Colonic mucosa (tissue), 4 donors: ENCODE data around the gene HDAC1. TPM values are rescaled to one million over a fixed set of nuclear protein-coding genes. Genes with fewer than 3 reads are reported as not detected.

Experiments used
- DNase-seq: peaks from one replicate; pipeline ENCODE4 v3.0.0-alpha.2; 2020
- H3K27ac ChIP-seq: fragments of 200-600 bp; one replicate; pipeline ENCODE4 v1.8.0; 2021
- H3K27me3 ChIP-seq: fragments of 200-600 bp; one replicate; pipeline ENCODE4 v1.8.0; 2021
- H3K36me3 ChIP-seq: fragments of 200-600 bp; one replicate; pipeline ENCODE4 v1.8.0; 2021
- H3K4me1 ChIP-seq: fragments of 200-600 bp; one replicate; pipeline ENCODE4 v1.8.0; 2021; ENCODE audit warnings: mild to moderate bottlenecking
- H3K4me3 ChIP-seq: fragments of 200-600 bp; one replicate; pipeline ENCODE4 v1.8.0; 2021
- H3K9ac ChIP-seq, 2 donors: one replicate each; pipeline ENCODE4 v1.7.0; 2013; ENCODE audit warnings: control low read depth in 2 of 2, low read depth in 2 of 2, low read length in 2 of 2
- H3K9me3 ChIP-seq: fragments of 200-600 bp; one replicate; pipeline ENCODE4 v1.8.0; 2021
- intact Hi-C: fragments of 100-400 bp; cut with DNase I; formaldehyde crosslinking; loops from one replicate; pipeline ENCODE4 v1.14.1; 2022
- total RNA-seq, 2 donors: library from RNA; stranded (reverse); fragmentation: NEBNext Ultra II Directional in 1 of 2; extraction: Animal tissue kit (Norgen Biotek cat#: 25700) in 1 of 2; gene quantifications; one replicate each; pipeline ENCODE4 v1.2.1, GENCODE V29; 2021
- TF ChIP-seq, protein P1 (sequence below): fragments of 200-600 bp; IDR thresholded peaks from one replicate; pipeline ENCODE4 v1.8.0; 2022; ENCODE audit warnings: antibody characterized with exemption, mild to moderate bottlenecking
- donor health status: healthy.
- donor health status: DM: no; HTN: no; CAD: no.
- donor health status: DM: no; HTN: no; CAD: no.

HDAC1 gene
- total RNA-seq, 2 donors from 2014 or later = 226 to 291 TPM

DNA sequence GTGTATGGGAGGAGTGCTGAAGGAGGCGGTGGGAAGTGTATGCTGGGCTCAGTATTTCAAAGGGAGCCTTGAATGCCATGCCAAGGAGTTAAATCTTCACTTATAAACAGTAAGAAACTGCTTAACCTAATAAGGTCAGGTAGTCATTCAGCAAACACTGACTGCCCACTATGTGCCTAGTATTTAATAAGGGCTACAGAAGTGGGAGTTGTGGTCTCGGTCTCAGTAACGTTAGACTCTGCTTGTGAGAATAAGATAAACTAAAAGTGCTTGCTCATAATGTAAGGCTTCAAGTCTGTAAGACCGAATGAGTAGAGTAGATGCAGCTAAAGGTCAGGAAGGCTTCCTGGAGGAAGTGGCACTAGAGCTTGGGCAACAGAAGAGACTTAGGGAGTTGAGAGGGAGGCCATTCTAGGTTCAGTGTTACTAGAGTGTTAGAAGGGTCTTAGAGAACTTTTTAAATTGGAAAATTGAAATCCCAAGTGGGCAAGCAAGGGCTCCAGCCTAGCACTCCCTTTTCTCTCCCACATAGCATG lies 38.1 kb downstream of the HDAC1 start:
- H3K9me3 ChIP-seq = no peaks in the 10 kb centered on the region
- H3K4me3 ChIP-seq = no peak overlapping the region
- H3K9ac ChIP-seq = no peak overlapping the region
- peaks cover 13% of the 10 kb centered on the region for H3K4me1 ChIP-seq
- intact Hi-C loops = loop anchor here (10.0 kb wide), 1 partner anchor 85 kb away; the partner anchor contains the start of gene FAM167B
- H3K27ac ChIP-seq = no peak overlapping the region
- no peaks in the 10 kb centered on the region for H3K27me3 ChIP-seq
- DNase-seq = no peak
- H3K36me3 ChIP-seq = peaks cover 34% of the 10 kb centered on the region
- TF ChIP-seq, protein P1, sequence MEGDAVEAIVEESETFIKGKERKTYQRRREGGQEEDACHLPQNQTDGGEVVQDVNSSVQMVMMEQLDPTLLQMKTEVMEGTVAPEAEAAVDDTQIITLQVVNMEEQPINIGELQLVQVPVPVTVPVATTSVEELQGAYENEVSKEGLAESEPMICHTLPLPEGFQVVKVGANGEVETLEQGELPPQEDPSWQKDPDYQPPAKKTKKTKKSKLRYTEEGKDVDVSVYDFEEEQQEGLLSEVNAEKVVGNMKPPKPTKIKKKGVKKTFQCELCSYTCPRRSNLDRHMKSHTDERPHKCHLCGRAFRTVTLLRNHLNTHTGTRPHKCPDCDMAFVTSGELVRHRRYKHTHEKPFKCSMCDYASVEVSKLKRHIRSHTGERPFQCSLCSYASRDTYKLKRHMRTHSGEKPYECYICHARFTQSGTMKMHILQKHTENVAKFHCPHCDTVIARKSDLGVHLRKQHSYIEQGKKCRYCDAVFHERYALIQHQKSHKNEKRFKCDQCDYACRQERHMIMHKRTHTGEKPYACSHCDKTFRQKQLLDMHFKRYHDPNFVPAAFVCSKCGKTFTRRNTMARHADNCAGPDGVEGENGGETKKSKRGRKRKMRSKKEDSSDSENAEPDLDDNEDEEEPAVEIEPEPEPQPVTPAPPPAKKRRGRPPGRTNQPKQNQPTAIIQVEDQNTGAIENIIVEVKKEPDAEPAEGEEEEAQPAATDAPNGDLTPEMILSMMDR = no peak

DNA sequence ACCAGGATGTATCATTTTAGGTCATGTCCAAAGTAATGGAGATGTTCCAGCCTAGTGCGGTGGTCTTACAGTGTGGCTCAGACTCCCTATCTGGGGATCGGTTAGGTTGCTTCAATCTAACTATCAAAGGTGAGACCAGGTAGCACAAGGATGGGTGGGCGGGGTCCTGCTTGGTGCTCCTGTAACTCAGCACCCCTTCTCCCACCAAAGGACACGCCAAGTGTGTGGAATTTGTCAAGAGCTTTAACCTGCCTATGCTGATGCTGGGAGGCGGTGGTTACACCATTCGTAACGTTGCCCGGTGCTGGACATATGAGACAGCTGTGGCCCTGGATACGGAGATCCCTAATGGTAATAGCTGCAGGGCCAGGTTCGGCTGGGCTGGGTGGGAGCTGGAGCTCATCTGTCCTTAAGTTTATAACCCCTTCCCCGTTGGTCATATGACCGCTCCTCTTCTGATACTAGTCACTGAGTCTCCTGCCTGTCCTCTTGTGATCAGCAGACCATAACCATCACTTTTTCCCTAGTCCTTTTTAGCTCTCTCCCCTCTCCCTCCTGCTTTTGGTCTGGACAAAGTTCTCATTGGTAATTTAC lies 38.8 kb downstream of the HDAC1 start:
- H3K27me3 ChIP-seq = no peaks in the 10 kb centered on the region
- H3K36me3 ChIP-seq = peaks cover 34% of the 10 kb centered on the region
- TF ChIP-seq, protein P1 = no peak
- intact Hi-C loops = loop anchor here (10.0 kb wide), 1 partner anchor 86 kb away; the partner anchor contains the start of gene FAM167B
- H3K27ac ChIP-seq = no peak overlapping the region
- no peak overlapping the region for H3K9ac ChIP-seq
- H3K4me1 ChIP-seq = peaks cover 13% of the 10 kb centered on the region
- H3K4me3 ChIP-seq = no peak overlapping the region
- no peaks in the 10 kb centered on the region for H3K9me3 ChIP-seq
- DNase-seq = no peak

DNA sequence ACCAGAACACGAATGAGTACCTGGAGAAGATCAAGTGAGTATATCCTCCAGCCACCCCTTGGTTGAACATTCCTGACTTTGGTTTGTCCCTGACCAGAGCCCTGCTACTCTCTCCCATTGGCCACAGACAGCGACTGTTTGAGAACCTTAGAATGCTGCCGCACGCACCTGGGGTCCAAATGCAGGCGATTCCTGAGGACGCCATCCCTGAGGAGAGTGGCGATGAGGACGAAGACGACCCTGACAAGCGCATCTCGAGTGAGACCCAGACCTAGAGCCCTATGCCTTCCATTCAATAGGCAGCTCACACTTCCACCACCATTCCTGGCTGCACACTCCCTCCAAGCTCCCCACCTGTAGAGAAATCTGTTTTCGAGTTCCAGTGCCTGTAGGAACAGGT lies 39.7 kb downstream of the HDAC1 start:
- no peak overlapping the region for H3K27ac ChIP-seq
- H3K4me3 ChIP-seq = no peak overlapping the region
- no peak overlapping the region for H3K9ac ChIP-seq
- no peaks in the 10 kb centered on the region for H3K27me3 ChIP-seq
- no peak for DNase-seq
- intact Hi-C loops = loop anchor here (10.0 kb wide), 1 partner anchor 87 kb away; the partner anchor contains the start of gene FAM167B
- H3K4me1 ChIP-seq = peaks cover 17% of the 10 kb centered on the region
- TF ChIP-seq, protein P1 = no peak
- H3K9me3 ChIP-seq = no peaks in the 10 kb centered on the region
- peaks cover 27% of the 10 kb centered on the region for H3K36me3 ChIP-seq

DNA sequence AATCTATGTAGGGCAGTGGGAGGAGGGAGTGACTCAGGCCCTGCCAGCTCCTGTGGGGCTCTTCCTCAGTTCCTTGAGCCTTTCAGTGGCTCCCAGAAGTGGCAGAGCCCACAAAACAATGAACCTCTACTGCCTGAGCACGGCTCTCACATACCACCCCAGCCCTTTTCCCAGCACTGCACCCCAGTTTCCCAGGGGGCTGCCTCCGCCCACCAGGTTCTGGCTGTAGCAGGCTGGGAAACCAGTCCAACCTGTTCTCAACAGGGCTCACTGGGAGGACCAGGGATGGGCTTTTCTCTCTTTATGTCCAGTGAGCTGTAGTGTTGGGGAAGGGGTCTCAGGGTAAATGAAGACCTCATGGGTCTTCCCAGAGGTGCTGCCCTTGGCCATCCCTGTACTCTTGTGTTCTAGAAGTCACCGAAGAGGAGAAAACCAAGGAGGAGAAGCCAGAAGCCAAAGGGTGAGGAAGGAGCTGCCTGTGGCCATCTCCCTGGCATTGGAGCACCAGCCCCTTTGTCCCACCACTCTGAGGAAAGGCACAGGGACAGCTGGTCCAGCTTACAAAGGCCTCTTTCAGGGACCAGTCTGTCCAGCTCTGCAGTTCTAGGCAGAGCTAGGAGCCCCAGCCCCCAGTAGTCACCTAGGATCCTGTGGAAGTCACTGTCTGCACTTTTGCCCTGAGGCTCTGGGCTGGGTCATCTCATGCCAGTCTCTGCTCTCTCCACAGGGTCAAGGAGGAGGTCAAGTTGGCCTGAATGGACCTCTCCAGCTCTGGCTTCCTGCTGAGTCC lies 40.6 kb downstream of the HDAC1 start:
- Histone ChIP-seq H3K27ac (no peak overlapping the region), H3K27me3 (no peaks in the 10 kb centered on the region), H3K9ac (peak overlapping the region in 1 of 2 donors; percentile 1), H3K9me3 (no peaks in the 10 kb centered on the region), H3K36me3 (peaks cover 17% of the 10 kb centered on the region), H3K4me1 (peaks cover 24% of the 10 kb centered on the region), H3K4me3 (no peak overlapping the region)
- DNase-seq = peak; percentile 50
- TF ChIP-seq, protein P1 = no peak
- intact Hi-C loops = loop anchor here (10.0 kb wide), 1 partner anchor 88 kb away; the partner anchor contains the start of gene FAM167B

DNA sequence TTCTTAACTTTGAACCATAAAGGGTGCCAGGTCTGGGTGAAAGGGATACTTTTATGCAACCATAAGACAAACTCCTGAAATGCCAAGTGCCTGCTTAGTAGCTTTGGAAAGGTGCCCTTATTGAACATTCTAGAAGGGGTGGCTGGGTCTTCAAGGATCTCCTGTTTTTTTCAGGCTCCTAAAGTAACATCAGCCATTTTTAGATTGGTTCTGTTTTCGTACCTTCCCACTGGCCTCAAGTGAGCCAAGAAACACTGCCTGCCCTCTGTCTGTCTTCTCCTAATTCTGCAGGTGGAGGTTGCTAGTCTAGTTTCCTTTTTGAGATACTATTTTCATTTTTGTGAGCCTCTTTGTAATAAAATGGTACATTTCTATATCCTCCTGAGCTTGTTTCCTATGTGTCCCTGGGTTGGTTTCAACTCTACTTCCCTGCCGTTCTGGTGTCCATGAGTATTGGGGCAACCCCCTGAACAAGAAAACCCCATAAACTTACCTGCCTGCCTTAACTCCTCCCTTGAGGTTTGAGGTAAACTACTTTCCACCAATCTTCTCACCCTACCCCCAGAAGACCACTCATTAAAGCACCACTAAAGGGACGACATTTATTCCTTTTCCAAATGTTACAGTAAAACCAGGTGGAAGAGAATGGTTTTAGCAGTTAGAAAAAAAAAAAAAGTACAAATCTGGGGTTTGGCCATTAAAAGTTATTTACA lies 41.5 kb downstream of the HDAC1 start:
- DNase-seq = no peak
- H3K9me3 ChIP-seq = no peaks in the 10 kb centered on the region
- peaks cover 8% of the 10 kb centered on the region for H3K36me3 ChIP-seq
- TF ChIP-seq, protein P1 = no peak
- peaks cover 31% of the 10 kb centered on the region for H3K4me1 ChIP-seq
- intact Hi-C loops = loop anchor here (10.0 kb wide), 1 partner anchor 89 kb away; the partner anchor contains the start of gene FAM167B
- H3K27me3 ChIP-seq = no peaks in the 10 kb centered on the region
- peak overlapping the region; percentile 3 for H3K27ac ChIP-seq
- peak overlapping the region in 1 of 2 donors; percentile 92 for H3K9ac ChIP-seq
- no peak overlapping the region for H3K4me3 ChIP-seq
